Vagina (tissue), 2 donors: ENCODE data around the gene GPR153. TPM values are rescaled to one million over a fixed set of nuclear protein-coding genes. Genes with fewer than 3 reads are reported as not detected.

Experiments
- DNase-seq, 2 donors: peaks; one replicate each; pipeline ENCODE4 v3.0.0-alpha.2; 2017; ENCODE audit errors: extremely low spot score in 2 of 2
- H3K27ac ChIP-seq: fragments of 200-600 bp; sonication (generic); one replicate; pipeline ENCODE4 v1.5.1; 2019
- H3K27me3 ChIP-seq: fragments of 200-600 bp; sonication (generic); one replicate; pipeline ENCODE4 v1.5.1; 2019
- H3K36me3 ChIP-seq, 2 donors: fragments of 200-600 bp; sonication (generic); one replicate each; pipeline ENCODE4 v1.5.1; 2017 to 2019
- H3K4me1 ChIP-seq: fragments of 200-600 bp; sonication (generic); one replicate; pipeline ENCODE4 v1.5.1; 2019
- H3K4me3 ChIP-seq, 2 donors: fragments of 200-600 bp; sonication (generic); 1 replicate in 1 of 2; 2 replicates in 1 of 2; pipeline ENCODE4 v1.5.1; 2016 to 2019
- H3K9me3 ChIP-seq: fragments of 200-600 bp; sonication (generic); one replicate; pipeline ENCODE4 v1.5.1; 2019
- POLR2A ChIP-seq, 2 donors: fragments of 450-650 bp; IDR thresholded peaks; one replicate each; pipeline ENCODE4 v1.6.1; 2017; ENCODE audit warnings: antibody characterized with exemption in 2 of 2, mild to moderate bottlenecking in 2 of 2, moderate library complexity in 2 of 2
- POLR2AphosphoS5 ChIP-seq, 2 donors: sonication (generic); formaldehyde crosslinking; IDR thresholded peaks; one replicate each; pipeline ENCODE4 v1.9.0; 2017; ENCODE audit warnings: antibody characterized with exemption in 2 of 2, mild to moderate bottlenecking in 2 of 2, low read depth in 1 of 2; ENCODE audit not compliant: insufficient read depth in 1 of 2
- intact Hi-C: fragments of 100-400 bp; cut with DNase I; formaldehyde crosslinking; loops from one replicate; pipeline ENCODE4 v1.15.1; 2023
- total RNA-seq: library from RNA; depleted of rRNA; stranded (reverse); fragments of >200 nt; gene quantifications from one replicate; pipeline ENCODE4 v1.2.3, GENCODE V29; 2016
- TF ChIP-seq, protein P1 (sequence below), 3 experiments: fragments of 450-650 bp in 2 of 3; fragments of 200-600 bp in 1 of 3; sonication (generic) in 1 of 3; IDR thresholded peaks; one replicate each; pipeline ENCODE4 v1.5.1; 2017 to 2019; ENCODE audit warnings: antibody characterized with exemption in 3 of 3, mild to moderate bottlenecking in 2 of 3, moderate library complexity in 2 of 3

Gene GPR153
- total RNA-seq, 1 donor from 2014 or later, result 11.5 TPM

GRCh38 chr1:6287029-6287428 is 26.1 kb upstream of the GPR153 start:
- no peaks in the 10 kb centered on the region for H3K9me3 ChIP-seq
- no peak overlapping the region for H3K4me3 ChIP-seq
- no peak for DNase-seq
- H3K27ac ChIP-seq, result peak overlapping the region; percentile 92
- TF ChIP-seq, protein P1, sequence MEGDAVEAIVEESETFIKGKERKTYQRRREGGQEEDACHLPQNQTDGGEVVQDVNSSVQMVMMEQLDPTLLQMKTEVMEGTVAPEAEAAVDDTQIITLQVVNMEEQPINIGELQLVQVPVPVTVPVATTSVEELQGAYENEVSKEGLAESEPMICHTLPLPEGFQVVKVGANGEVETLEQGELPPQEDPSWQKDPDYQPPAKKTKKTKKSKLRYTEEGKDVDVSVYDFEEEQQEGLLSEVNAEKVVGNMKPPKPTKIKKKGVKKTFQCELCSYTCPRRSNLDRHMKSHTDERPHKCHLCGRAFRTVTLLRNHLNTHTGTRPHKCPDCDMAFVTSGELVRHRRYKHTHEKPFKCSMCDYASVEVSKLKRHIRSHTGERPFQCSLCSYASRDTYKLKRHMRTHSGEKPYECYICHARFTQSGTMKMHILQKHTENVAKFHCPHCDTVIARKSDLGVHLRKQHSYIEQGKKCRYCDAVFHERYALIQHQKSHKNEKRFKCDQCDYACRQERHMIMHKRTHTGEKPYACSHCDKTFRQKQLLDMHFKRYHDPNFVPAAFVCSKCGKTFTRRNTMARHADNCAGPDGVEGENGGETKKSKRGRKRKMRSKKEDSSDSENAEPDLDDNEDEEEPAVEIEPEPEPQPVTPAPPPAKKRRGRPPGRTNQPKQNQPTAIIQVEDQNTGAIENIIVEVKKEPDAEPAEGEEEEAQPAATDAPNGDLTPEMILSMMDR (IDR thresholded peaks at IDR 0.05), result no peak
- no peak for TF ChIP-seq POLR2AphosphoS5 (IDR thresholded peaks at IDR 0.05; ENCODE audit: insufficient read depth in 1 of 2, low read depth in 1 of 2)
- TF ChIP-seq POLR2A (IDR thresholded peaks at IDR 0.05), result no peak
- intact Hi-C loops, result no loop called here
- peaks cover 19% of the 10 kb centered on the region for H3K4me1 ChIP-seq
- no peaks in the 10 kb centered on the region for H3K36me3 ChIP-seq
- no peaks in the 10 kb centered on the region for H3K27me3 ChIP-seq

GRCh38 chr1:6286266-6286665 is 25.4 kb upstream of the GPR153 start:
- Histone ChIP-seq H3K27me3 (no peaks in the 10 kb centered on the region), H3K9me3 (no peaks in the 10 kb centered on the region), H3K4me1 (peaks cover 19% of the 10 kb centered on the region), H3K4me3 (no peak overlapping the region), H3K27ac (no peak overlapping the region), H3K36me3 (no peaks in the 10 kb centered on the region)
- TF ChIP-seq POLR2A (IDR thresholded peaks at IDR 0.05), result no peak
- TF ChIP-seq, protein P1 (IDR thresholded peaks at IDR 0.05), result no peak
- no peak for TF ChIP-seq POLR2AphosphoS5 (IDR thresholded peaks at IDR 0.05; ENCODE audit: insufficient read depth in 1 of 2, low read depth in 1 of 2)
- no peak for DNase-seq
- intact Hi-C loops, result no loop called here

- Histone ChIP-seq H3K9me3 (no peaks in the 10 kb centered on the region), H3K36me3 (no peaks in the 10 kb centered on the region), H3K27ac (no peak overlapping the region), H3K27me3 (no peaks in the 10 kb centered on the region), H3K4me1 (peaks cover 19% of the 10 kb centered on the region), H3K4me3 (no peak overlapping the region)
- TF ChIP-seq, protein P1 (IDR thresholded peaks at IDR 0.05), result no peak
- no peak for TF ChIP-seq POLR2A (IDR thresholded peaks at IDR 0.05)
- no peak for DNase-seq
- intact Hi-C loops, result no loop called here
Measured at GRCh38 chr1:6285336-6285735, 24.4 kb upstream of the GPR153 start.

GRCh38 chr1:6282577-6283270 is 21.8 kb upstream of the GPR153 start:
- no peaks in the 10 kb centered on the region for H3K27me3 ChIP-seq
- peaks cover under 1% of the 10 kb centered on the region for H3K4me1 ChIP-seq
- H3K9me3 ChIP-seq, result no peaks in the 10 kb centered on the region
- intact Hi-C loops, result no loop called here
- H3K4me3 ChIP-seq, result no peak overlapping the region
- no peak overlapping the region for H3K27ac ChIP-seq
- TF ChIP-seq POLR2A (IDR thresholded peaks at IDR 0.05), result no peak
- H3K36me3 ChIP-seq, result no peaks in the 10 kb centered on the region
- DNase-seq, result no peak

DNA sequence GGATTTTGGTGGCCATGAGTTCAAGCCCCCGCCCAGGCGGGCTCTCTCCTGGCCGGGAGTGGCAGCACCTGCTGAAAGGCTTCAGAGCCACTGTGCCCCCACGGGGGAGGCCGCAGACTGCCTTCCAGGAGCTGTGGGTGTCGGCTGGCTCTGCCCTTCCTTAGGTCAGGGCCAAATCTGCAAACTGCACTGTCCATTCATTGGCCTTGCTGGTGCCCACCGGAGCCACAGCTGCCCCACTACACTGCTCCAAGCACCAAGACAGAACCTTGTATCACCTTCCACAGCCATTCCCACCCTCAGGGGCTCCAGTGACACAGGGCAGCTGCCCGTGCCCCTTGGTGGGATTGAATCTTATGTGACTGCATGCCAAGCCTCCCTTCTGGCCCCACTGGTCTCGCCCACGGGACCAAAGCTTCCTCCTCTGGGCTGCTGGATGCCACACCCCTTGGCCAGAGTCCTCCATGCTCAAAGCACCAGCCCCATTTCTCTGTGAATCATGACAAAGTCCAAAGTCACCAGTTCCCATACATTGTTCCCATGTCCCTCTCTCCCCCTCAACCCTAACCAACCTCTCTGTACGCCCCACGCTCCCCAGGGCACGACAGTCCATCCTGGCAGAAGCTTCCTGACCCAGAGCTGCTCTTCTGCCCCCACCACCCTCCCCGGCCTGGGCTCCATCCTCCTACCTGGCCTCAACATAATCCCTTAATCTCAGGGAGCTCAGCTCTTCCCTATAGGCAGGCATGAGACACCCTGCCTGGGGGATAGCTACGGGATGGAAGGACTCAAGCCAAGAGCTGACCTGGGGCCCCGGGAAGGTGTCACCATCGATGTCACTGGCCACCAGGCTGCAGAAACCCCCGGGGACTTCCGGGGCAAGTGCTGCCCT is 20.9 kb upstream of the GPR153 start:
- H3K36me3 ChIP-seq, result no peaks in the 10 kb centered on the region
- intact Hi-C loops, result no loop called here
- no peak overlapping the region for H3K4me3 ChIP-seq
- no peak for DNase-seq
- H3K27ac ChIP-seq, result no peak overlapping the region
- peaks cover 3% of the 10 kb centered on the region for H3K4me1 ChIP-seq
- no peak for TF ChIP-seq POLR2A (IDR thresholded peaks at IDR 0.05)
- no peak for TF ChIP-seq POLR2AphosphoS5 (IDR thresholded peaks at IDR 0.05; ENCODE audit: insufficient read depth in 1 of 2, low read depth in 1 of 2)
- TF ChIP-seq, protein P1 (IDR thresholded peaks at IDR 0.05), result no peak
- no peaks in the 10 kb centered on the region for H3K27me3 ChIP-seq
- H3K9me3 ChIP-seq, result no peaks in the 10 kb centered on the region
